T-helper 17 cell (primary cell): ENCODE data around the gene ATP9A. TPM values are rescaled to one million over a fixed set of nuclear protein-coding genes. Genes with fewer than 3 reads are reported as not detected.
"Not testable (repeated sequence)": the region's sequence is repeated elsewhere in the genome, so short reads cannot be mapped to it uniquely, and the experiment has no call there.

ENCODE experiments used
- ATAC-seq: fragments of 150-1000 bp; cut with Tn5 transposase; 2 replicates; pipeline ENCODE4 v1.10.0; 2021; ENCODE audit warnings: mild to moderate bottlenecking, moderate library complexity
- DNase-seq, 3 donors: peaks; one replicate each; pipeline versions ENCODE4 v3.0.0 to v3.0.0-alpha.2; 2020 to 2021
- H3K9me3 ChIP-seq: one replicate; pipeline ENCODE4 v1.7.0; 2013; ENCODE audit warnings: low read length, mild to moderate bottlenecking; ENCODE audit not compliant: control insufficient read depth, poor library complexity, severe bottlenecking
- H3K27ac Mint-ChIP-seq: one replicate; pipeline ENCODE4 v1.8.0; 2022; ENCODE audit warnings: mild to moderate bottlenecking, moderate library complexity, mixed read lengths
- H3K27me3 Mint-ChIP-seq: one replicate; pipeline ENCODE4 v1.8.0; 2022; ENCODE audit warnings: mixed read lengths
- H3K36me3 Mint-ChIP-seq: one replicate; pipeline ENCODE4 v1.8.0; 2022; ENCODE audit warnings: low read depth, mixed read lengths
- H3K4me1 Mint-ChIP-seq: one replicate; pipeline ENCODE4 v1.8.0; 2022; ENCODE audit warnings: mild to moderate bottlenecking, mixed read lengths
- H3K4me3 Mint-ChIP-seq: one replicate; pipeline ENCODE4 v1.8.0; 2022; ENCODE audit warnings: mild to moderate bottlenecking, moderate library complexity, mixed read lengths
- total RNA-seq, 4 donors: library from RNA in 2 of 4; stranded (reverse) in 2 of 4; gene quantifications; one replicate each; pipeline ENCODE4 v1.2.3 and lab custom pipeline; 2022 to 2026

The ATP9A gene
- total RNA-seq, 2 donors from 2014 or later: 0.15 to 4.2 TPM

DNA sequence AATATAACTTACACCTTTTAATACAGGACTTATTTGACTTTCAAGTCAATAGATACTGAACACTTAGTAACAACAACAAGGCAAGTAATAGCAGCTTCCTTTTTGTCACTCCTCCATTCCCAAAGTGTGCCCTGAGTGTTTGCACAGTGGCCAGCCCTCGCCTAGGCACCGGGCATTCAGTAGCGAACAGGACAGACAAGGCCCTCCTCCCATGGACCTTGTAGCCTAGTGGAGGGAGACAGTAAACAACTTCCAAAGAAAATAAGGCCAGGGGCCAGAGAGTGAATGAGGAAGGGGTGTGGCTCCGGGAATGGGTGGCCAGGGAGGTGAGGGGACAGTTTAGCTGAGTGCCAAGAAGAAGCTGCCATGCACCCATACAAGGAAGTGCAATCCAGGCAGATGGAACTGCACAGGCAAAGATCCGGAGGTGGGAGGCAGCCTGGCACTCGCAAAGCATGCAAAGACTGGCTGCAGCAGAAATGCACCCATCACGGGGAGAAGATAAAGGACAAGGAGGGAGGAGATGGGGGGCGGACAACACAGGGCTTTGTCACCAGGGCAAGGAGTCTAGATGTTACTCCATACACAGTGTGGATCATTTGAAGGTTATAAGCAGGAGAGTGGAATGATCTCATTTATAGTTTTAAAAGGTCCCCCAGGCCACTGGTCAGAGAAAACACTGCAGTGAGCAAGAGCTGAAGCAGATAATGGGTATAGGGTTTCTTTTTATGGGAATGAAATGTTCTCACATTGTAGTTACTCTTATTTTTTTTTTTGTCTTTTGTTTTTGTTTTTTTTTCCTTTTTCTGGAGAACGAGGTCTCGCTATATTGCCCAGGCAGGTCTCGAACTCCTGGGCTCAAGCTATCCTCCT lies 32.2 kb downstream of the ATP9A start:
- peaks cover 5% of the 10 kb centered on the region for H3K4me1 Mint-ChIP-seq
- H3K9me3 ChIP-seq: no peaks in the 10 kb centered on the region
- no peak for ATAC-seq
- DNase-seq: no peak
- no peak overlapping the region for H3K4me3 Mint-ChIP-seq
- peaks cover 31% of the 10 kb centered on the region for H3K27me3 Mint-ChIP-seq
- no peak overlapping the region for H3K27ac Mint-ChIP-seq
- H3K36me3 Mint-ChIP-seq: no peaks in the 10 kb centered on the region

DNA sequence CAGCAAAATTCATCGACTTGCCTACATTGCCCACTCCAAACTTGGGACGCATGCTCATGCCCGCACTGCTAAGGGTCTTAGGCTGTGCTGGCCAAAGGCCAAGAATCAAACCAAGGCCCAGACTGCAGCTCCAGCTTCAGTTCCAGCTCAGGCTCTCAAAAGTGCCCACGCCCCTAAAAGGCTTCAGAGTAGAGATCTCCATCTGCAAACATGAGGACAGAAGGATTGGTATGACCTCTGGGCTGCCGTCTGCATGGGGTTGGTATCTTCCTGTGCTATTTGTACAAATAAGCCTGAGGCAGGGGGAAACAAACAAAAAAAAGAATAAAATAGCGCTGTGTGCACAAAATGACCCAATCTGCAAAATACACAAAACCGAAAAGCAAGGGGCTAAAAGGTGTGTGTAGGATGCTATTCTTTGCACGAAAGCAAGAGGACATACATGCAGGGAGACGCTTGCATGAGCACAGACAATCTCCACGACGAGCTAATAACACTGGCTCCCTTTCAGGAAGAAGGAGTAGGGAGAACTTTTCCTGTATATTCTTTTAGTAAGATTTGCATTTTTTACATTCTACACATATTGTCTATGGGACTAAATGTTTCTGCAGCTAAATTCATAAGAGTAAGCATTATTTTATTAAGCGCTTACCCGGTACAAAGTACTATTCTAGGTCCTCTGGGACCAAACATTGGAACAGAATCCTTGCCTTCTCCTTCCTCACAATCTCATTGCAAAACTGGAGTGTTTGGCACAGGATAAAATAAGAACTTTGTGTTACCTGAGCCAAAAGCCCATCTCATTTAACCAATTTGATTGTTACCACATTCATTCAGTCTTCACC lies 33.1 kb downstream of the ATP9A start:
- Mint-ChIP-seq H3K27ac (no peak overlapping the region), H3K36me3 (no peaks in the 10 kb centered on the region), H3K27me3 (peaks cover 31% of the 10 kb centered on the region), H3K4me1 (peaks cover 5% of the 10 kb centered on the region), H3K4me3 (no peak overlapping the region)
- ATAC-seq (no peak), DNase-seq (no peak)
- no peaks in the 10 kb centered on the region for H3K9me3 ChIP-seq

DNA sequence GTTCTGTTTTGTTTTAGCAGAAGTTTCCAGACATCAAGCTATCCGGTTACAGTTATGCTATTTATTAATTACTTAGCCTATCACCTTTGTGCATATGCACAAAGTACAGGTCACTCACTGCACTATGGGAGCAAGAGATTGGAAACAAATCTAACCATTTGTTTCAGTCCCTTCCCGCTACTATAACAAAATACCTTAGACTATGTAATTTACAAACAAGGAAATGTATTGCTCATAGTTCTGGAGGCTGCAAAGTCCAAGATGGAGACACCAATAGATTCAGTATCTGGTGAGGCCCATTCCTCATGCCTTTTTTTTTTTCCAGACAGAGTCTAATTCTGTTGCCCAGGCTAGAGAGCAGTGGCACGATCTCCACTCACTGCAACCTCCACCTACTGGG lies 35.1 kb downstream of the ATP9A start:
- Mint-ChIP-seq H3K4me1 (peaks cover 5% of the 10 kb centered on the region), H3K27ac (no peak overlapping the region), H3K4me3 (no peak overlapping the region), H3K27me3 (peaks cover 24% of the 10 kb centered on the region), H3K36me3 (no peaks in the 10 kb centered on the region)
- DNase-seq (no peak), ATAC-seq (no peak)
- H3K9me3 ChIP-seq: no peaks in the 10 kb centered on the region

DNA sequence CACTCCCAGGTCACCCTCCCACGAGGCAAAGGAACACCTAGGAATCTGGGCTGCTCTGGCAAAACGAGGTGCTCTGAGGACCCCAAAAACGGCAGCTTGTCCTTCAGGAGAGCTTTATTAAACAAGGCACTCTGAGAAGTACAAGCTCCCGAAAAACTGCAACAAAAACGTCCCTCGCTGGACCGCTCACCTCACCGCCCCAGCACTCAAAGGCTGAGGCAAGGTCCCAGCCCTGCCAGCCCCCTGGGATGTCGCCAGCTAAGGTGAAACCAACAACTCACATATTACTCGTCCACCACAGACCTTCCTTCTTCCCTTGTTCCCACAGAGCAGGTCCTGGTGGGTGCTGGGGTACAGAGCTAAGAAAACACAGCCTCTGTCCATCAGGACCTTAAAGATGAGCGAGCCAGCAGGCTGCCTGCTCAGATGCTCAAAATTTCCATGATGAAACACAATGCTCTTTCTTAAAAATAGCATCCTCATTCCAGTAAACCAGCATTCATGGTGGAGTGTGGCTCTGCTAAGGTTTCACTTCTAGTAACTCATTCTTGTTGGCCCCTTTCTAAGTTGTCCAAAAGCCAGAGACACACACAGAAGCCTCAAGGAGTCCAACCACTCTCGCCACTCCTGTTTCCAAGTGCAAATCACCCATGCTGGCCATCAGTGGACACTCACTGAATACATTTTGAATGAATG lies 35.9 kb downstream of the ATP9A start:
- no peaks in the 10 kb centered on the region for H3K36me3 Mint-ChIP-seq
- no peak overlapping the region for H3K27ac Mint-ChIP-seq
- H3K4me1 Mint-ChIP-seq: peaks cover 5% of the 10 kb centered on the region
- ATAC-seq: no peak
- H3K9me3 ChIP-seq: no peaks in the 10 kb centered on the region
- peaks cover 22% of the 10 kb centered on the region for H3K27me3 Mint-ChIP-seq
- H3K4me3 Mint-ChIP-seq: no peak overlapping the region
- DNase-seq: no peak

DNA sequence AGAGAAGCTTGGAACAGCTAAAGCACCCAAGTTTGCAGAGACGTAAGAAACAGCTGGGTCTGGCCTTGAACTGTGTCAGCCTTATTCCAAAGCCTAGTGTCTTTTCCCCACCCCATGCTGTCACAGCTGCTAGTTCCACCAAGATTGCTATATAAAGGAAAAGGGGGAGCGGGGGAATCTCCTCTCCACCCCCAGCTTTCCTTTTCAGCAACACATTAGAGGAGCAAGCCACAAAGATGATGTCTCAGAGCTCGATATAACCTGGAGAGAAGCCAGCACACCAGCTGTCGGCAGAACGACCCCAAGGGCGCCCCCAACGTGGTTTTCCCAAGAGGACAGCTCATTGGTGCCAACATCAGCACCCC lies 36.5 kb downstream of the ATP9A start:
- ATAC-seq (no peak), DNase-seq (no peak)
- peaks cover 5% of the 10 kb centered on the region for H3K4me1 Mint-ChIP-seq
- peaks cover 19% of the 10 kb centered on the region for H3K27me3 Mint-ChIP-seq
- no peak overlapping the region for H3K4me3 Mint-ChIP-seq
- H3K27ac Mint-ChIP-seq: no peak overlapping the region
- no peaks in the 10 kb centered on the region for H3K9me3 ChIP-seq
- no peaks in the 10 kb centered on the region for H3K36me3 Mint-ChIP-seq

DNA sequence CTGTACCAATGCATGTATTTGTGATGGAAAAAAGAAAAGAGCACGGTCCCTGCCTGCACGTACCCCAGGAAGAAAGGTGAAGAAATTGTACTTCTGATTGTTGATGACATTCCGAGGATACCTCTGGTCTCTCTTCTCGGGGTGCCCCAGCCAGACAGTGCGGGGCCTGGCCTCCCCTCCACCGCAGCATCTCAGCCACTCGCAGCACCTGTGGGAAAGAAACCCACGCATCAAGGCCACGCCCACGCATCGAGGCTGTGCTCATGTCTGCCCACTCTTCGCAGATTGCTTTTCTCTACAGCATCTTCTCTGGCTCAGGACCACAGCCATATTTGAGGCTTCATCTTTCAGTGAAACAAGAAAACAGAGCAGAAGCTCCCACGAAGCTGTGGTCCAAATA lies 38.4 kb downstream of the ATP9A start:
- H3K9me3 ChIP-seq: no peaks in the 10 kb centered on the region
- no peak overlapping the region for H3K4me3 Mint-ChIP-seq
- ATAC-seq: no peak
- H3K36me3 Mint-ChIP-seq: no peaks in the 10 kb centered on the region
- peaks cover 19% of the 10 kb centered on the region for H3K27me3 Mint-ChIP-seq
- DNase-seq: no peak
- H3K27ac Mint-ChIP-seq: no peak overlapping the region
- H3K4me1 Mint-ChIP-seq: peaks cover 5% of the 10 kb centered on the region

DNA sequence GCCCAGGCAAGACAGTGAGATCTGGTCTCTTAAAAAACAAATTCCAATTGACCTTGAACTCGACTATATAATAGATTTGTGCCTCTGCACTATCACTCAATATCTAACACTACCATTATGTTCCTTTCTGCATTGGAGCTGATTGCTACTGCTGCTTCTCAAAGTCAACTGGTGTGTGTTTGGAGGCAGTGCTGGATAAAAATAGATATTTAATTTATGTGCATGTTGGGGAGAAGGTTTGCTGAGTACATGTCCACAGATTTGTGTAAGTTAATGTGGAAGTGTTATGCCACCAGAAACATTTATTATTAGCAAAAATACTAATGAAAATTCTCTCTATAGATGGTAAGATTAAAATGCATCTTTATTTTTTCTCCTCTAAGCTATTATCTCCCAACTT lies 39.5 kb downstream of the ATP9A start:
- no peak for ATAC-seq
- peaks cover 20% of the 10 kb centered on the region for H3K27me3 Mint-ChIP-seq
- H3K4me3 Mint-ChIP-seq: no peak overlapping the region
- H3K27ac Mint-ChIP-seq: no peak overlapping the region
- H3K36me3 Mint-ChIP-seq: no peaks in the 10 kb centered on the region
- no peak for DNase-seq
- peaks cover 5% of the 10 kb centered on the region for H3K4me1 Mint-ChIP-seq
- no peaks in the 10 kb centered on the region for H3K9me3 ChIP-seq

DNA sequence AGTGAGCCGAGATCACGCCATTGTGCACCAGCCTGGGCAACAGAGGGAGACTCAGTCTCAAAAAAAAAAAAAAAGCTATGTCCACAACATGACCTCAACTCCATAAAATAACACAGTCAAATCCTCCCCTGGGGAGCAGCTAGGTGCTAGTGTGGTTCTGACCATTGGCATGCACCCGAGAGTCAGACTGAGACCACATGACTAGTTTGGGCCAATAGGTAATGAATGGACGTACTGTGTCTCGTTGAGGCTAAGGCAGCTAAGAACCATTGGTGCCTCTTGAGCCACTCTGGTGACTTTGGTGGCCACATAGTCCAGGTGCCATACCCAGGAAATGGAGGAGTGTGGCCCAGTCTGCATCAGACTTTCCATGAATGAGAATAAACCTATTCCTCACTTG lies 40.3 kb downstream of the ATP9A start:
- no peak for ATAC-seq
- H3K4me3 Mint-ChIP-seq: no peak overlapping the region
- no peaks in the 10 kb centered on the region for H3K9me3 ChIP-seq
- H3K36me3 Mint-ChIP-seq: no peaks in the 10 kb centered on the region
- peaks cover 5% of the 10 kb centered on the region for H3K4me1 Mint-ChIP-seq
- no peak overlapping the region for H3K27ac Mint-ChIP-seq
- DNase-seq: no peak
- H3K27me3 Mint-ChIP-seq: peaks cover 23% of the 10 kb centered on the region

DNA sequence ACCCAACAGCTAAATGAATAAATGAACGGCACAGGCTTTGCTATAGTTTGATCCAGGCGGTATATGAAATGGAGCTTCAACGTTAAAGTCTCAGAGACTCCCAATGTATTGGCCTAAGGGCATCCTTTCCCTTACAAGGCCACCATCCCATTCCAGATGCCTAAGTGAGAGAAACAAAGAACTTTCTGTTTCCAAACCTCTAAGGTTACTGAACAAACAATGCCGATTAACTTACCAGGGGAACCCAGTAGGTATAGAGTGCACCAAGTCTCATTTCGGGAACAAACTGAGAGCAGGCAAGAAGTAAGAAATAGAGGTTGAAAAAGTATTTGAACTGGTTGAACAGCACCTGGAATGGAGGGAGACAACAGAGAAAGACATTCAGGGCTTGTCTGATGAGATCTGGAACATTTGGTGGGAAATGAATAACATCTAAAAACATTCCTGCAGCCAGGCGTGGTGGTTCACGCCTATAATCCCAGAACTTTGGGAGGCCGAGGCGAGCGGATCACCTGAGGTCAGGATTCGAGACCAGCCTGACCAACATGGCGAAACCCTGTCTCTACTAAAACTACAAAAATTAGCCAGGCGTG lies 42.5 kb downstream of the ATP9A start:
- Mint-ChIP-seq H3K4me1 (no peaks in the 10 kb centered on the region), H3K36me3 (no peaks in the 10 kb centered on the region), H3K27ac (no peak overlapping the region), H3K4me3 (no peak overlapping the region), H3K27me3 (peaks cover 28% of the 10 kb centered on the region)
- ATAC-seq (no peak), DNase-seq (no peak)
- no peaks in the 10 kb centered on the region for H3K9me3 ChIP-seq

DNA sequence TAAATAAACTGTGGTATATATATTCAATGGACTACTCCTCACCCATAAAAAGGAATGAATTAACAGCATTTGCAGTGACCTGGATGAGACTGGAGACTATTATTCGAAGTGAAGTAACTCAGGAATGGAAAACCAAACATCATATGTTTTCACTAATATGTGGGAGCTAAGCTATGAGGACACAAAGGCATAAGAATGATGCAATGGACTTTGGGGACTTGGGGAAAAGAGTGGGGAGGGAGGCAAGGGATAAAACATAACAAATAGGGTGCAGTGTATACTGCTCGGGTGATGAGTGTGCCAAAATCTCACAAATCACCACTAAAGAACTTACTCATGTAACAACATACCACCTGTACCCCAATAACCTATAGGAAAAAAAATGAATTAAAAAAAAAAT lies 45.2 kb downstream of the ATP9A start:
- ATAC-seq, H3K36me3 Mint-ChIP-seq, H3K4me1 Mint-ChIP-seq: not testable (repeated sequence)

DNA sequence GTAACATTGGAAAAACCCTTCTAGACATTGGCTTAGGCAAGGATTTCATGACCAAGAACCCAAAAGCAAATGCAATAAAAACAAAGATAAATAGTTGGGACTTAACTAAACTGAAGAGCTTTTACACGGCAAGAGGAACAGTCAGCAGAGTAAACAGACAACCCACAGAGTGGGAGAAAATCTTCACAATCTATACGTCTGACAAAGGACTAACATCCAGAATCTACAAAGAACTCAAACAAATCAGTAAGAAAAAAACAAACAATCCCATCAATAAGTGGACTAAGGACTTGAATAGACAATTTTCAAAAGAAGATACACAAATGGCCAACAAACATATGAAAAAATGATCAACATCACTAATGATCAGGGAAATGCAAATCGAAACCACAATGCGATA lies 45.9 kb downstream of the ATP9A start:
- DNase-seq, H3K4me3 Mint-ChIP-seq, H3K27ac Mint-ChIP-seq, H3K9me3 ChIP-seq, H3K36me3 Mint-ChIP-seq, H3K4me1 Mint-ChIP-seq, ATAC-seq: not testable (repeated sequence)
- peaks cover 41% of the 10 kb centered on the region for H3K27me3 Mint-ChIP-seq

More for the DNA sequence above, 45.2 kb downstream of the ATP9A start:
- not testable (repeated sequence) for H3K27ac Mint-ChIP-seq, H3K9me3 ChIP-seq, H3K4me3 Mint-ChIP-seq, DNase-seq
- peaks cover 33% of the 10 kb centered on the region for H3K27me3 Mint-ChIP-seq

DNA sequence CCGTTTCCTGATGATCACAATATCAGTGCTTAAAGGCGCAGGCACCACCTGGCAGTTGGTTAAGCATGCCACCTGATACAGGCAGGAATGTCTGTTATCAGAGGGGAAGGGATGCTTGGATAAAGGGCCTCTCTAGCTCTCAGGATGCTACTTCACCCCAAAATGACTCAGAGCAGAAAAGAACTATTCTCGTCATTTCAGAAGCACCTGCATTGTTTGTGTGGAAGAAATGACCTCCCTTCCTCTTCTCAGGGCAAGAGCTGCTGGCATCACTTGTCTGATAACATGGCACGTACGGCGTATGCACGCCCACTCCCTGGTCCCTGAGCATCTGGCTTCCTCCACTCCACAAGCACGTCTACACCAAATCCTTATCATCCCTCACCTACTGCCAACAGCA lies 47.3 kb downstream of the ATP9A start:
- H3K36me3 Mint-ChIP-seq: no peaks in the 10 kb centered on the region
- DNase-seq (no peak), ATAC-seq (no peak)
- H3K4me1 Mint-ChIP-seq: no peaks in the 10 kb centered on the region
- no peak overlapping the region for H3K27ac Mint-ChIP-seq
- no peak overlapping the region for H3K4me3 Mint-ChIP-seq
- peaks cover 45% of the 10 kb centered on the region for H3K27me3 Mint-ChIP-seq
- no peaks in the 10 kb centered on the region for H3K9me3 ChIP-seq

DNA sequence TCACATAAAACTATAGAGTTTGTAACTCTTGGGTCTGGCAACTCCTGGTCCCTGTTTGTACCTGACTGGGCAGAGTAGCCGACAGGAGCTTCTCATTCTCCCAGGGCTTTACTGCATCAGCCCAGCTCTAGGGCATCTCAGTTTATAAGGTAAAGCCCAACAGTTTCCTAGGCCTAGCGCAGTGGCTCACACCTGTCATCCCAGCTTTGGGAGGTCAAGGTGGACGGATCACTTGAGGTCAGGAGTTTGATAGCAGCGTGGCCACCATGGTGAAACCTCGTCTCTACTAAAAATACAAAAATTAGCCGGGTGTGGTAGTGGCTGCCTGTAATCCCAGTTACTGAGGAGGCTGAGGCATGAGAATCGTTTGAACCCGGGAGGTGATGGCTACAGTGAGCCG lies 47.8 kb downstream of the ATP9A start:
- Mint-ChIP-seq H3K27me3 (peaks cover 45% of the 10 kb centered on the region), H3K4me1 (peaks cover 4% of the 10 kb centered on the region), H3K36me3 (no peaks in the 10 kb centered on the region), H3K4me3 (no peak overlapping the region), H3K27ac (no peak overlapping the region)
- ATAC-seq: no peak
- no peaks in the 10 kb centered on the region for H3K9me3 ChIP-seq
- no peak for DNase-seq
